B cell (primary cell): ENCODE measurements around the gene RBM38. TPM values are rescaled to one million over a fixed set of nuclear protein-coding genes. Genes with fewer than 3 reads are reported as not detected.

Experiments
- ATAC-seq: fragments of 200-7000 bp; cut with Tn5 transposase; one replicate; pipeline ENCODE4 v1.10.0; 2021; ENCODE audit warnings: low read depth, mild to moderate bottlenecking, moderate number of reproducible peaks, moderate library complexity
- CTCF ChIA-PET: fragments of 350-600 bp; sonication (Branson Sonifier 250); formaldehyde crosslinking; loops from one replicate; lab custom pipeline; 2021; ENCODE audit warnings: antibody characterized with exemption, inconsistent platforms; lab: Charles Lee
- POLR2A ChIA-PET: fragments of 350-600 bp; sonication (Branson Sonifier 250); formaldehyde crosslinking; loops from one replicate; lab custom pipeline; 2021; ENCODE audit warnings: antibody characterized with exemption; lab: Charles Lee
- DNase-seq: peaks from one replicate; pipeline ENCODE4 v3.0.0; 2013
- H2AFZ ChIP-seq: 2 replicates; pipeline ENCODE4 v1.6.1; 2012; ENCODE audit warnings: mild to moderate bottlenecking, low read depth, low read length; ENCODE audit not compliant: insufficient read depth, poor library complexity, severe bottlenecking
- H3K27ac ChIP-seq, 2 donors: 1 replicate in 1 of 2; 2 replicates in 1 of 2; pipeline ENCODE4 v1.5.1; 2012 to 2013; ENCODE audit warnings: low read length in 2 of 2, mild to moderate bottlenecking in 2 of 2, moderate library complexity in 1 of 2
- H3K27me3 ChIP-seq, 4 experiments: fragments of 200-600 bp in 1 of 4; sonication (generic) in 1 of 4; replicated peaks in 1 of 4; 1 replicate in 2 of 4; 2 replicates in 2 of 4; pipeline versions ENCODE4 v1.6.1 to v1.7.0; 2013 to 2016; ENCODE audit warnings: low read length in 3 of 4, mild to moderate bottlenecking in 2 of 4, mixed read lengths in 1 of 4, moderate library complexity in 1 of 4; ENCODE audit not compliant: insufficient read depth in 4 of 4, control insufficient read depth in 3 of 4; ENCODE audit errors: control extremely low read depth in 1 of 4
- H3K36me3 ChIP-seq, 2 experiments: replicated peaks in 1 of 2; 1 replicate in 1 of 2; 2 replicates in 1 of 2; pipeline versions ENCODE4 v1.6.1 to v1.7.1; 2013; ENCODE audit warnings: low read length in 1 of 2; ENCODE audit not compliant: insufficient read depth in 2 of 2, control insufficient read depth in 1 of 2; ENCODE audit errors: control extremely low read depth in 1 of 2, extremely low read depth in 1 of 2
- H3K4me1 ChIP-seq, 2 donors: fragments of 200-600 bp in 1 of 2; sonication (generic) in 1 of 2; 1 replicate in 1 of 2; 2 replicates in 1 of 2; pipeline versions ENCODE4 v1.5.1 to v1.6.1; 2013 to 2017; ENCODE audit warnings: low read length in 2 of 2; ENCODE audit not compliant: control insufficient read depth in 2 of 2, insufficient read depth in 2 of 2
- H3K4me2 ChIP-seq: replicated peaks from 2 replicates; pipeline ENCODE3; 2012; ENCODE audit warnings: mild to moderate bottlenecking, low read depth, low read length; ENCODE audit not compliant: poor library complexity, severe bottlenecking
- H3K4me3 ChIP-seq, 5 experiments: fragments of 200-600 bp in 1 of 5; sonication (generic) in 1 of 5; 1 replicate in 3 of 5; 2 replicates in 2 of 5; pipeline versions ENCODE4 v1.5.1 to v1.7.0; 2011 to 2016; ENCODE audit warnings: low read length in 4 of 5, mild to moderate bottlenecking in 4 of 5, low read depth in 2 of 5, control low read depth in 1 of 5, moderate library complexity in 1 of 5; ENCODE audit not compliant: insufficient read depth in 1 of 5; ENCODE audit errors: control extremely low read depth in 1 of 5, extremely low read depth in 1 of 5
- H3K79me2 ChIP-seq: fragments of 200-600 bp; sonication (generic); one replicate; pipeline ENCODE4 v1.6.0; 2016; ENCODE audit warnings: low read length; ENCODE audit not compliant: control insufficient read depth, insufficient read depth
- H3K9ac ChIP-seq: fragments of 200-600 bp; sonication (generic); 2 replicates; pipeline ENCODE4 v1.6.1; 2017; ENCODE audit warnings: mild to moderate bottlenecking, low read length, moderate library complexity
- H3K9me3 ChIP-seq, 3 donors: one replicate each; pipeline versions ENCODE4 v1.6.1 to v1.7.1; 2013; ENCODE audit warnings: low read length in 2 of 3; ENCODE audit not compliant: control insufficient read depth in 2 of 3, insufficient read depth in 1 of 3; ENCODE audit errors: control extremely low read depth in 1 of 3
- H4K20me1 ChIP-seq: 2 replicates; pipeline ENCODE4 v1.6.0; 2012; ENCODE audit warnings: mild to moderate bottlenecking, low read length; ENCODE audit not compliant: insufficient read depth, control insufficient read depth, poor library complexity, severe bottlenecking
- H3K27ac Mint-ChIP-seq: one replicate; pipeline ENCODE4 v1.8.0; 2021; ENCODE audit warnings: mixed read lengths
- H3K27me3 Mint-ChIP-seq: one replicate; pipeline ENCODE4 v1.8.0; 2021; ENCODE audit warnings: mixed read lengths
- H3K4me1 Mint-ChIP-seq: one replicate; pipeline ENCODE4 v1.8.0; 2021; ENCODE audit warnings: mixed read lengths
- H3K4me3 Mint-ChIP-seq: one replicate; pipeline ENCODE4 v1.8.0; 2021; ENCODE audit warnings: mixed read lengths
- H3K9me3 Mint-ChIP-seq: one replicate; pipeline ENCODE4 v1.8.0; 2022; ENCODE audit warnings: mixed read lengths; ENCODE audit not compliant: insufficient read depth
- CTCF ChIP-seq: fragments of 200-600 bp; IDR thresholded peaks from one replicate; pipeline ENCODE4 v1.8.0; 2022; ENCODE audit warnings: antibody characterized with exemption, mild to moderate bottlenecking
- EZH2 ChIP-seq: IDR thresholded peaks from 2 replicates; pipeline ENCODE4 v1.6.1; 2012; ENCODE audit warnings: borderline replicate concordance, low read depth, mild to moderate bottlenecking, moderate library complexity, low read length; ENCODE audit not compliant: insufficient read depth, poor library complexity, severe bottlenecking
- WGBS: methylation state at CpG from one replicate; pipeline ENCODE4 v1.1.5; 2013; ENCODE audit warnings: missing lambda C conversion rate; ENCODE audit not compliant: insufficient coverage; 5-methylcytosine and 5-hydroxymethylcytosine counted together
- intact Hi-C: fragments of 100-400 bp; cut with micrococcal nuclease; formaldehyde crosslinking; loops from one replicate; pipeline ENCODE4 v1.10.0; 2022
- polyA plus RNA-seq: library from polyadenylated mRNA; depleted of rRNA; stranded (reverse); fragments of >200 nt; gene quantifications from 2 replicates; pipeline ENCODE4 v1.2.3, GENCODE V29; 2012
- total RNA-seq, 2 donors: library from RNA; stranded (reverse); fragments of 120-200 nt in 1 of 2; gene quantifications; 1 replicate in 1 of 2; 2 replicates in 1 of 2; pipeline versions ENCODE4 v1.2.3 to v1.2.4, GENCODE V29; 2013 to 2022

Gene RBM38
- total and polyA plus RNA-seq, 2 donors (not counting 1 experiment from before 2014, with no cell fraction given), result 198 to 225 TPM

GRCh38 chr20:57410924-57411323 is 19.7 kb downstream of the RBM38 start:
- Histone ChIP-seq H3K36me3 (peaks cover 0 to 47% of the 10 kb centered on the region in 2 experiments), H4K20me1 (peaks cover 50% of the 10 kb centered on the region), H3K27ac (no peak overlapping the region), H3K4me1 (peaks cover 0 to 8% of the 10 kb centered on the region in 2 donors), H3K27me3 (no peaks in the 10 kb centered on the region), H3K4me2 (no peak overlapping the region), H3K9ac (no peak overlapping the region), H2AFZ (no peak overlapping the region), H3K9me3 (peaks cover 0 to 4% (median 0%) of the 10 kb centered on the region in 3 donors), H3K79me2 (peaks cover 19% of the 10 kb centered on the region), H3K4me3 (no peak overlapping the region)
- 97% methylated on average over 4 of the region's 5 CpGs for WGBS
- ChIA-PET CTCF (interaction anchor here (1.5 kb wide), 1 partner anchor 19 kb away, joined by 4 read pairs; no protein-coding TSS in a partner anchor), POLR2A (interaction anchor here (1.5 kb wide), 1 partner anchor 10 kb away, joined by 4 read pairs; no protein-coding TSS in a partner anchor)
- H3K27ac Mint-ChIP-seq, result peak overlapping the region; percentile 66
- ATAC-seq, result no peak
- DNase-seq, result no peak
- no peaks in the 10 kb centered on the region for H3K27me3 Mint-ChIP-seq
- intact Hi-C loops, result no loop called here
- no peak overlapping the region for H3K4me3 Mint-ChIP-seq
- H3K4me1 Mint-ChIP-seq, result peaks cover 42% of the 10 kb centered on the region
- no peaks in the 10 kb centered on the region for H3K9me3 Mint-ChIP-seq
- TF ChIP-seq EZH2, result no peak
- TF ChIP-seq CTCF, result no peak

- H3K27me3 Mint-ChIP-seq, result no peaks in the 10 kb centered on the region
- H3K4me3 Mint-ChIP-seq, result no peak overlapping the region
- Histone ChIP-seq H4K20me1 (peaks cover 43% of the 10 kb centered on the region), H3K27me3 (no peaks in the 10 kb centered on the region), H3K27ac (no peak overlapping the region), H3K4me3 (no peak overlapping the region), H2AFZ (no peak overlapping the region), H3K4me1 (peaks cover 0 to 8% of the 10 kb centered on the region in 2 donors), H3K9me3 (no peaks in the 10 kb centered on the region), H3K4me2 (no peak overlapping the region), H3K36me3 (peaks cover 0 to 41% of the 10 kb centered on the region in 2 experiments), H3K79me2 (peaks cover 13% of the 10 kb centered on the region), H3K9ac (no peak overlapping the region)
- DNase-seq, result no peak
- TF ChIP-seq EZH2 (no peak), CTCF (no peak)
- H3K27ac Mint-ChIP-seq, result peak overlapping the region; percentile 66
- 92% methylated on average over 29 of the region's 31 CpGs for WGBS
- H3K9me3 Mint-ChIP-seq, result no peaks in the 10 kb centered on the region
- no peak for ATAC-seq
- ChIA-PET POLR2A (interaction anchor here (1.5 to 1.8 kb wide), 2 partner anchors 10 to 17 kb away, joined by 4 to 10 read pairs; no protein-coding TSS in a partner anchor), CTCF (interaction anchor here (1.5 to 2.6 kb wide), 4 partner anchors 11 to 21 kb away, joined by 4 to 12 read pairs (median 5); no protein-coding TSS in a partner anchor)
- intact Hi-C loops, result no loop called here
- peaks cover 40% of the 10 kb centered on the region for H3K4me1 Mint-ChIP-seq
Observed at GRCh38 chr20:57411406-57412283, 20.4 kb downstream of the RBM38 start.
